A549 (cell line): ENCODE data around the gene TRDN. TPM values are rescaled to one million over a fixed set of nuclear protein-coding genes. Genes with fewer than 3 reads are reported as not detected.

ENCODE experiments used
- ATAC-seq, 2 experiments: fragments of 200-7000 bp in 1 of 2; fragments of >200 bp in 1 of 2; cut with Nextera tagmentation in 1 of 2; cut with Tn5 transposase in 1 of 2; 3 replicates each; pipeline versions ENCODE4 v1.8.0 to v1.9.1; 2018 to 2020; ENCODE audit warnings: mild to moderate bottlenecking in 1 of 2, moderate library complexity in 1 of 2
- CTCF ChIA-PET: fragments of 300-600 bp; sonication (Branson Sonifier 250); formaldehyde crosslinking; extraction: SDS; loops from one replicate; lab custom pipeline; 2021; ENCODE audit warnings: antibody characterized with exemption, inconsistent platforms; lab: Yijun Ruan, JAX
- POLR2A ChIA-PET: fragments of 350-600 bp; formaldehyde crosslinking; extraction: SDS; loops from one replicate; lab custom pipeline; 2021; ENCODE audit warnings: antibody characterized with exemption, inconsistent platforms; lab: Yijun Ruan, JAX
- DNase-seq, 2 experiments: peaks; one replicate each; pipeline versions ENCODE4 v3.0.0 to v3.0.0-alpha.2; 2011 to 2016; ENCODE audit warnings: low read depth in 1 of 2, low spot score in 1 of 2
- FAIRE-seq: peaks from 2 replicates; lab custom pipeline; 2011; peaks lifted over from hg19 to GRCh38; lab: Jason Lieb, UNC
- H3K27ac ChIP-seq, 2 experiments: fragments of >200 bp; sonication (Bioruptor Twin); formaldehyde crosslinking; 3 replicates each; pipeline ENCODE4 v1.5.1; 2016 to 2017
- H3K4me1 ChIP-seq: fragments of >200 bp; sonication (Bioruptor Twin); formaldehyde crosslinking; 3 replicates; pipeline ENCODE4 v1.6.1; 2016
- H3K4me2 ChIP-seq: fragments of >200 bp; sonication (Bioruptor Twin); formaldehyde crosslinking; 3 replicates; pipeline ENCODE4 v1.6.1; 2016
- H3K4me3 ChIP-seq: fragments of >200 bp; sonication (Bioruptor Twin); formaldehyde crosslinking; 3 replicates; pipeline ENCODE4 v1.5.1; 2016
- H3K9me3 ChIP-seq: fragments of >200 bp; sonication (Bioruptor Twin); formaldehyde crosslinking; 3 replicates; pipeline ENCODE4 v1.6.1; 2016
- BHLHE40 ChIP-seq: IDR thresholded peaks from 2 replicates; pipeline ENCODE4 v1.6.1; 2012; ENCODE audit warnings: low read depth, low read length, inconsistent platforms
- CBX2 ChIP-seq: fragments of 200-600 bp; sonication (generic); IDR thresholded peaks from 2 replicates; pipeline ENCODE4 v1.6.1; 2016; ENCODE audit warnings: low read depth, mild to moderate bottlenecking, borderline replicate concordance
- CBX8 ChIP-seq: fragments of 200-600 bp; sonication (generic); IDR thresholded peaks from 2 replicates; pipeline ENCODE4 v1.6.1; 2016
- CEBPB ChIP-seq, 2 experiments: fragments of >200 bp in 1 of 2; sonication (Bioruptor Twin) in 1 of 2; formaldehyde crosslinking in 1 of 2; IDR thresholded peaks; 2 replicates each; pipeline ENCODE4 v1.6.1; 2012 to 2016
- CHD2 ChIP-seq: fragments of 150-350 bp; IDR thresholded peaks from 2 replicates; pipeline ENCODE4 v1.6.1; 2014; ENCODE audit warnings: low read length; ENCODE audit not compliant: partially characterized antibody
- HEYL ChIP-seq: fragments of 250-450 bp; sonication (Bioruptor Pico); IDR thresholded peaks from 2 replicates; pipeline ENCODE4 v1.8.0; 2021; ENCODE audit warnings: mild to moderate bottlenecking, moderate library complexity
- HOXA7 ChIP-seq: fragments of 250-450 bp; sonication (Bioruptor Pico); IDR thresholded peaks from 2 replicates; pipeline ENCODE4 v1.5.0; 2020; ENCODE audit warnings: mild to moderate bottlenecking, moderate library complexity
- HOXB13 ChIP-seq: fragments of 250-450 bp; sonication (Bioruptor Pico); IDR thresholded peaks from 2 replicates; pipeline ENCODE4 v1.5.0; 2020; ENCODE audit warnings: low read depth, mild to moderate bottlenecking, moderate library complexity
- JUN ChIP-seq, 2 experiments: fragments of >200 bp; sonication (Bioruptor Twin); formaldehyde crosslinking; IDR thresholded peaks; 2 replicates in 1 of 2; 3 replicates in 1 of 2; pipeline ENCODE4 v1.6.1; 2016 to 2017
- JUNB ChIP-seq: fragments of >200 bp; sonication (Bioruptor Twin); formaldehyde crosslinking; IDR thresholded peaks from 2 replicates; pipeline ENCODE4 v1.6.1; 2016
- MAZ ChIP-seq: fragments of 150-350 bp; IDR thresholded peaks from 2 replicates; pipeline ENCODE4 v1.6.1; 2014; ENCODE audit warnings: antibody characterized with exemption, low read depth, low read length, borderline replicate concordance
- MYC ChIP-seq: IDR thresholded peaks from 2 replicates; pipeline ENCODE4 v1.6.1; 2012; ENCODE audit warnings: mild to moderate bottlenecking, inconsistent platforms, low read length, improper control_type of control experiment, borderline replicate concordance
- NFE2L2 ChIP-seq: fragments of 150-350 bp; conservative IDR thresholded peaks from 2 replicates; pipeline ENCODE4 v1.6.1; 2014; ENCODE audit warnings: low read length
- NPAS2 ChIP-seq: fragments of 250-450 bp; sonication (Bioruptor Pico); IDR thresholded peaks from 2 replicates; pipeline ENCODE4 v1.8.0; 2022; ENCODE audit warnings: mild to moderate bottlenecking, moderate library complexity, borderline replicate concordance
- NR3C1 ChIP-seq: fragments of >200 bp; sonication (Bioruptor Twin); formaldehyde crosslinking; IDR thresholded peaks from 3 replicates; pipeline ENCODE4 v1.6.1; 2017
- POLR2A ChIP-seq: IDR thresholded peaks from 2 replicates; pipeline ENCODE4 v1.6.1; 2012; ENCODE audit warnings: mild to moderate bottlenecking, low read length
- POLR2AphosphoS2 ChIP-seq: conservative IDR thresholded peaks from 2 replicates; pipeline ENCODE4 v1.6.1; 2012; ENCODE audit warnings: low read length, improper control_type of control experiment, inconsistent platforms
- RAD21 ChIP-seq, 2 experiments: fragments of >200 bp in 1 of 2; sonication (Bioruptor Twin) in 1 of 2; formaldehyde crosslinking in 1 of 2; IDR thresholded peaks in 1 of 2; conservative IDR thresholded peaks in 1 of 2; 2 replicates in 1 of 2; 3 replicates in 1 of 2; pipeline ENCODE4 v1.6.1; 2012 to 2018; ENCODE audit warnings: inconsistent platforms in 1 of 2
- RCOR1 ChIP-seq: fragments of 150-350 bp; IDR thresholded peaks from 2 replicates; pipeline ENCODE4 v1.6.1; 2014; ENCODE audit warnings: antibody characterized with exemption, low read length, low read depth
- RNF2 ChIP-seq: fragments of 200-600 bp; sonication (generic); IDR thresholded peaks from 2 replicates; pipeline ENCODE4 v1.6.1; 2016; ENCODE audit warnings: low read depth, mild to moderate bottlenecking, antibody characterized with exemption, moderate library complexity, borderline replicate concordance
- SMC3 ChIP-seq: fragments of >200 bp; sonication (Bioruptor Twin); formaldehyde crosslinking; IDR thresholded peaks from 3 replicates; pipeline ENCODE4 v1.6.1; 2018; ENCODE audit warnings: inconsistent platforms
- SREBF2 ChIP-seq: fragments of 450-650 bp; IDR thresholded peaks from 2 replicates; pipeline ENCODE4 v1.6.1; 2014; ENCODE audit warnings: mild to moderate bottlenecking, moderate library complexity
- ZC3H11A ChIP-seq: fragments of 450-650 bp; IDR thresholded peaks from 2 replicates; pipeline ENCODE4 v1.6.1; 2014; ENCODE audit warnings: antibody characterized with exemption, mild to moderate bottlenecking
- ZSCAN20 ChIP-seq: fragments of 250-450 bp; sonication (Bioruptor Pico); IDR thresholded peaks from 2 replicates; pipeline ENCODE4 v1.8.0; 2022; ENCODE audit warnings: mild to moderate bottlenecking, moderate library complexity
- WGBS: methylation state at CpG from one replicate; pipeline ENCODE4 v1.1.6; 2017; ENCODE audit errors: missing lambda C conversion rate; 5-methylcytosine and 5-hydroxymethylcytosine counted together
- polyA plus RNA-seq, 4 experiments: library from polyadenylated mRNA; depleted of rRNA in 3 of 4; stranded (reverse); fragments of >200 nt; fragmentation: RNase III in 1 of 4; extraction: RNeasy Plus Mini Kit Qiagen cat#74134 plus additional on column Dnase treatment in 1 of 4; gene quantifications; 2 replicates in 3 of 4; 3 replicates in 1 of 4; pipeline ENCODE4 v1.2.3, GENCODE V29; 2011 to 2017
- TF ChIP-seq, protein P1 (sequence below): fragments of 250-450 bp; sonication (Bioruptor Pico); IDR thresholded peaks from 2 replicates; pipeline ENCODE4 v1.5.0; 2020; ENCODE audit warnings: low read depth, mild to moderate bottlenecking, moderate library complexity
- TF ChIP-seq, protein P2 (sequence below): IDR thresholded peaks from 2 replicates; pipeline ENCODE4 v1.6.1; 2012
- TF ChIP-seq, protein P3 (sequence below): IDR thresholded peaks from 2 replicates; pipeline ENCODE4 v1.6.1; 2012; ENCODE audit warnings: low read depth, borderline replicate concordance
- TF ChIP-seq, protein P4 (sequence below): IDR thresholded peaks from 2 replicates; pipeline ENCODE4 v1.6.1; 2012
- TF ChIP-seq, protein P5 (sequence below): fragments of >200 bp; sonication (Bioruptor Twin); formaldehyde crosslinking; IDR thresholded peaks from 3 replicates; pipeline ENCODE4 v1.6.1; 2016
- TF ChIP-seq, protein P6 (sequence below): fragments of 250-450 bp; sonication (Bioruptor Pico); IDR thresholded peaks from 2 replicates; pipeline ENCODE4 v1.5.0; 2021; ENCODE audit warnings: mild to moderate bottlenecking, moderate library complexity, borderline replicate concordance
- TF ChIP-seq, protein P7 (sequence below): fragments of >200 bp; sonication (Bioruptor Twin); formaldehyde crosslinking; IDR thresholded peaks from 3 replicates; pipeline ENCODE4 v1.5.1; 2016

Gene TRDN
- polyA plus RNA-seq, 2 of the 4 experiments (the other 2 are of a cell fraction) = not detected

DNA sequence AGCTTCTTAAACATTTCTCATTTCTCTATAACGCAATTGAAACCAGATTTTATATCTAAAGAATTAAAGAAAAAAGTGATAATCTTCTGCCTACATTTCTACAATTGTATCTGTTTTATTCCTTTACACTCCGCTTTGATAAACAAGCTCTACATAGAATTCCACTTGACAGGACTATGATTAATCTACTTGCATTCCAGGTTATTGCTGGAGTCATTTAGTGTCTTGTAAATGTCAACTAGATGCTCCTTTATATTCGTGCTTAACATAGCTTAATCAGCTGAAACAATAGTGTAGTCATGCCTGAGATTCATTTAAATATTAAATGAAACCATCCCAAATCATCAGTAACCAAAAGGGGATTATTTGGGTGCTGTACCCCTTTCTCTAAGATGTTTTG lies 284.0 kb downstream of the TRDN start:
- no peak for FAIRE-seq
- Histone ChIP-seq H3K9me3 (no peaks in the 10 kb centered on the region), H3K4me2 (no peak overlapping the region), H3K4me1 (no peaks in the 10 kb centered on the region), H3K27ac (no peak overlapping the region), H3K4me3 (no peak overlapping the region)
- no peak for DNase-seq
- WGBS = 13% methylated on average over 3 of the region's 3 CpGs
- TF ChIP-seq HOXB13 (CRISPR knock-in tag) = no peak
- no peak for TF ChIP-seq MAZ
- TF ChIP-seq HOXA7 (CRISPR knock-in tag) = no peak
- TF ChIP-seq NR3C1 = no peak
- TF ChIP-seq SMC3 = no peak
- no peak for TF ChIP-seq POLR2A
- TF ChIP-seq, protein P1, sequence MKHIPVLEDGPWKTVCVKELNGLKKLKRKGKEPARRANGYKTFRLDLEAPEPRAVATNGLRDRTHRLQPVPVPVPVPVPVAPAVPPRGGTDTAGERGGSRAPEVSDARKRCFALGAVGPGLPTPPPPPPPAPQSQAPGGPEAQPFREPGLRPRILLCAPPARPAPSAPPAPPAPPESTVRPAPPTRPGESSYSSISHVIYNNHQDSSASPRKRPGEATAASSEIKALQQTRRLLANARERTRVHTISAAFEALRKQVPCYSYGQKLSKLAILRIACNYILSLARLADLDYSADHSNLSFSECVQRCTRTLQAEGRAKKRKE = no peak
- no peak for TF ChIP-seq CBX8
- TF ChIP-seq, protein P2, sequence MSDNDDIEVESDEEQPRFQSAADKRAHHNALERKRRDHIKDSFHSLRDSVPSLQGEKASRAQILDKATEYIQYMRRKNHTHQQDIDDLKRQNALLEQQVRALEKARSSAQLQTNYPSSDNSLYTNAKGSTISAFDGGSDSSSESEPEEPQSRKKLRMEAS = no peak
- no peak for TF ChIP-seq POLR2AphosphoS2
- no peak for TF ChIP-seq CHD2
- no peak for TF ChIP-seq JUN (IDR thresholded peaks at IDR 0.05)
- no peak for TF ChIP-seq CBX2
- TF ChIP-seq BHLHE40 = no peak
- no peak for TF ChIP-seq JUNB
- TF ChIP-seq RCOR1 = no peak
- TF ChIP-seq, protein P3, sequence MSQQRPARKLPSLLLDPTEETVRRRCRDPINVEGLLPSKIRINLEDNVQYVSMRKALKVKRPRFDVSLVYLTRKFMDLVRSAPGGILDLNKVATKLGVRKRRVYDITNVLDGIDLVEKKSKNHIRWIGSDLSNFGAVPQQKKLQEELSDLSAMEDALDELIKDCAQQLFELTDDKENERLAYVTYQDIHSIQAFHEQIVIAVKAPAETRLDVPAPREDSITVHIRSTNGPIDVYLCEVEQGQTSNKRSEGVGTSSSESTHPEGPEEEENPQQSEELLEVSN = no peak
- TF ChIP-seq MYC = no peak
- ChIA-PET CTCF (no interaction called here), POLR2A (no interaction called here)
- ATAC-seq = no peak

DNA sequence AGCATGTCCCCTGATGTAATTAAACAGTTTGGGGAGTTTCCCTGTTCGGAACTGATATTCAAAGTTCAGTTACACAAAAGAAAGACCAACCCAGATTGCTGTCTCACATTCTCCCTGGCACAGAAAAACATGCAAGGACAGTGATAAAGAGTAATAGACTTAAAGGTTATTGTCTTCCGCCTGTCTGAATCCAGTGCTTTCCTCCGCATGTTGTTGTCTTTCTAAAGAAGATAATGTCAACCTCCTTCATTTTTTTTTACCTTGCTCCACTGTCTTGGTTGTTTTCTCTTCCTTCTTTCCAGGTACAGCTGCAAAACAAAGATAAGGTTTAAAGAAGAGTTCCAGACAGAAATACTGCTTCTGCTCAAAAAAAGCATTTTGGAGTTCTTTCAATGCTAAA lies 284.5 kb downstream of the TRDN start:
- DNase-seq (no peak), FAIRE-seq (no peak), ATAC-seq (no peak)
- WGBS = 41% methylated on average over 3 of the region's 3 CpGs
- Histone ChIP-seq H3K4me2 (no peak overlapping the region), H3K9me3 (no peaks in the 10 kb centered on the region), H3K4me1 (no peaks in the 10 kb centered on the region), H3K27ac (no peak overlapping the region), H3K4me3 (no peak overlapping the region)
- CTCF ChIA-PET = no interaction called here
- no peak for TF ChIP-seq SMC3
- TF ChIP-seq, protein P4, sequence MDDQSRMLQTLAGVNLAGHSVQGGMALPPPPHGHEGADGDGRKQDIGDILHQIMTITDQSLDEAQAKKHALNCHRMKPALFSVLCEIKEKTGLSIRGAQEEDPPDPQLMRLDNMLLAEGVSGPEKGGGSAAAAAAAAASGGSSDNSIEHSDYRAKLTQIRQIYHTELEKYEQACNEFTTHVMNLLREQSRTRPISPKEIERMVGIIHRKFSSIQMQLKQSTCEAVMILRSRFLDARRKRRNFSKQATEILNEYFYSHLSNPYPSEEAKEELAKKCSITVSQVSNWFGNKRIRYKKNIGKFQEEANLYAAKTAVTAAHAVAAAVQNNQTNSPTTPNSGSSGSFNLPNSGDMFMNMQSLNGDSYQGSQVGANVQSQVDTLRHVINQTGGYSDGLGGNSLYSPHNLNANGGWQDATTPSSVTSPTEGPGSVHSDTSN = no peak
- TF ChIP-seq RAD21 (conservative IDR thresholded peaks at IDR 0.05 in 1 of 2, IDR thresholded peaks at IDR 0.05 in 1 of 2) = no peak
- no peak for TF ChIP-seq SREBF2
- TF ChIP-seq NR3C1 = no peak
- TF ChIP-seq CEBPB (IDR thresholded peaks at IDR 0.05) = no peak
- TF ChIP-seq HOXA7 (CRISPR knock-in tag) = no peak
- no peak for TF ChIP-seq NPAS2 (CRISPR knock-in tag)
- TF ChIP-seq HEYL (CRISPR knock-in tag) = no peak
- TF ChIP-seq POLR2A = no peak
- no peak for TF ChIP-seq RNF2
- TF ChIP-seq MAZ = no peak
- TF ChIP-seq, protein P5, sequence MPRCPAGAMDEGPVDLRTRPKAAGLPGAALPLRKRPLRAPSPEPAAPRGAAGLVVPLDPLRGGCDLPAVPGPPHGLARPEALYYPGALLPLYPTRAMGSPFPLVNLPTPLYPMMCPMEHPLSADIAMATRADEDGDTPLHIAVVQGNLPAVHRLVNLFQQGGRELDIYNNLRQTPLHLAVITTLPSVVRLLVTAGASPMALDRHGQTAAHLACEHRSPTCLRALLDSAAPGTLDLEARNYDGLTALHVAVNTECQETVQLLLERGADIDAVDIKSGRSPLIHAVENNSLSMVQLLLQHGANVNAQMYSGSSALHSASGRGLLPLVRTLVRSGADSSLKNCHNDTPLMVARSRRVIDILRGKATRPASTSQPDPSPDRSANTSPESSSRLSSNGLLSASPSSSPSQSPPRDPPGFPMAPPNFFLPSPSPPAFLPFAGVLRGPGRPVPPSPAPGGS = no peak
- no peak for TF ChIP-seq NFE2L2
- TF ChIP-seq ZSCAN20 (CRISPR knock-in tag) = no peak
- TF ChIP-seq JUNB = no peak
- TF ChIP-seq, protein P6, sequence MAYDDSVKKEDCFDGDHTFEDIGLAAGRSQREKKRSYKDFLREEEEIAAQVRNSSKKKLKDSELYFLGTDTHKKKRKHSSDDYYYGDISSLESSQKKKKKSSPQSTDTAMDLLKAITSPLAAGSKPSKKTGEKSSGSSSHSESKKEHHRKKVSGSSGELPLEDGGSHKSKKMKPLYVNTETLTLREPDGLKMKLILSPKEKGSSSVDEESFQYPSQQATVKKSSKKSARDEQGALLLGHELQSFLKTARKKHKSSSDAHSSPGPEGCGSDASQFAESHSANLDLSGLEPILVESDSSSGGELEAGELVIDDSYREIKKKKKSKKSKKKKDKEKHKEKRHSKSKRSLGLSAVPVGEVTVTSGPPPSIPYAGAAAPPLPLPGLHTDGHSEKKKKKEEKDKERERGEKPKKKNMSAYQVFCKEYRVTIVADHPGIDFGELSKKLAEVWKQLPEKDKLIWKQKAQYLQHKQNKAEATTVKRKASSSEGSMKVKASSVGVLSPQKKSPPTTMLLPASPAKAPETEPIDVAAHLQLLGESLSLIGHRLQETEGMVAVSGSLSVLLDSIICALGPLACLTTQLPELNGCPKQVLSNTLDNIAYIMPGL (CRISPR knock-in tag) = no peak
- no peak for TF ChIP-seq HOXB13 (CRISPR knock-in tag)
- TF ChIP-seq ZC3H11A = no peak
- TF ChIP-seq, protein P7, sequence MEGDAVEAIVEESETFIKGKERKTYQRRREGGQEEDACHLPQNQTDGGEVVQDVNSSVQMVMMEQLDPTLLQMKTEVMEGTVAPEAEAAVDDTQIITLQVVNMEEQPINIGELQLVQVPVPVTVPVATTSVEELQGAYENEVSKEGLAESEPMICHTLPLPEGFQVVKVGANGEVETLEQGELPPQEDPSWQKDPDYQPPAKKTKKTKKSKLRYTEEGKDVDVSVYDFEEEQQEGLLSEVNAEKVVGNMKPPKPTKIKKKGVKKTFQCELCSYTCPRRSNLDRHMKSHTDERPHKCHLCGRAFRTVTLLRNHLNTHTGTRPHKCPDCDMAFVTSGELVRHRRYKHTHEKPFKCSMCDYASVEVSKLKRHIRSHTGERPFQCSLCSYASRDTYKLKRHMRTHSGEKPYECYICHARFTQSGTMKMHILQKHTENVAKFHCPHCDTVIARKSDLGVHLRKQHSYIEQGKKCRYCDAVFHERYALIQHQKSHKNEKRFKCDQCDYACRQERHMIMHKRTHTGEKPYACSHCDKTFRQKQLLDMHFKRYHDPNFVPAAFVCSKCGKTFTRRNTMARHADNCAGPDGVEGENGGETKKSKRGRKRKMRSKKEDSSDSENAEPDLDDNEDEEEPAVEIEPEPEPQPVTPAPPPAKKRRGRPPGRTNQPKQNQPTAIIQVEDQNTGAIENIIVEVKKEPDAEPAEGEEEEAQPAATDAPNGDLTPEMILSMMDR = no peak
- POLR2A ChIA-PET = no interaction called here
